Endometrial microvascular endothelial cells (primary cell): ENCODE data around the gene NISCH. TPM values are rescaled to one million over a fixed set of nuclear protein-coding genes. Genes with fewer than 3 reads are reported as not detected.

Experiments
- in situ Hi-C: cut with HindIII; loops from 2 replicates; pipeline ENCODE4 v1.10.0; 2017; ENCODE audit warnings: low sequenced_read_pairs, low pct_unique_long_range_greater_than_20kb; ENCODE audit errors: inconsistent ontology term
- total RNA-seq: library from RNA; depleted of rRNA; stranded (reverse); fragments of >200 nt; gene quantifications from one replicate; pipeline ENCODE4 v1.2.3, GENCODE V29; 2015; ENCODE audit errors: inconsistent ontology term

NISCH gene
- 30.7 TPM for total RNA-seq

DNA sequence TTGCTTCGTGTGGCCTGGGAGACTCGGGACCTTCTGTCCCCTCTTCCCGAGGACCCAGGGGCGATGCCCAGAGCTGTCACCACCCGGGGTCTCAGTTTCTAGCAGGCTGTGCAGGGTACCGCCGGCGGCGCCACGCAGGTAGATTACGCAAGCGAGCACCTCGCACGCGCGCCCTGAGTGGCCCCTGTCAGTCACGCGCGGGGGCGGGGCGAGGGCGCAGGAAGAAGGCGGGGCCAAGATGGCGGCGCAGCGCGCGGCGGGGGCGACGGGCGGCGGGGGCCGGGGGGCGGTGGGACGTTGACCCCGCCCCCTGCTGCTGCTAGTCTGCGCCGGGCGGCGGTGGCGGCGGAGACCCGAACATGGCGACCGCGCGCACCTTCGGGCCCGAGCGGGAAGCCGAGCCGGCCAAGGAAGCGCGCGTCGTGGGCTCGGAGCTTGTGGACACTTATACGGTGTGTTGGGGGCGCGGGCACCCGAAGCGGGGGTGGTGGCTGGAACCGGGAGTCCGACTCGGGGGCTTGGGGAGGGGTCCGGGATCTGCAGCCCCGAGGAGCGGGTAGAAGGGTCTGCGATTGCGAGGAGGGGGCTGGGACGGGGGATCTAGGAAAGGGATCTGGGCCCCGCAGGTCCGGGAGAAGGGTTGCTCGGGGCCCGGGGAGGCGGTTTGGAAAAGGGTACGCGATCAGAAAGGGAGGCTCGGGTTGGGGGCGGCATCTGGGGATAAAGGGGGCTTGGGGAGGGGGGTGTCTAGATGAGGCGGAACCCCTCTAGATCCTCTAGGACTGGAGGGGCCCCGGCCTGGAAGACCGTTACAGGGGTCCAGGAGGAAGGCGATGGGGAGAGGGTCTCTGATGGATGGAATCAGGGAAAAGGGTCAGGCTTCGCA, at the start of gene NISCH:
NISCH (plus strand) TSS at position 322 of the 886 bp plus-strand sequence; CDS start at position 360, 38 bp downstream.
- in situ Hi-C loops: loop anchor here (25.0 kb wide), 1 partner anchor 107 kb away; no protein-coding TSS in a partner anchor

DNA sequence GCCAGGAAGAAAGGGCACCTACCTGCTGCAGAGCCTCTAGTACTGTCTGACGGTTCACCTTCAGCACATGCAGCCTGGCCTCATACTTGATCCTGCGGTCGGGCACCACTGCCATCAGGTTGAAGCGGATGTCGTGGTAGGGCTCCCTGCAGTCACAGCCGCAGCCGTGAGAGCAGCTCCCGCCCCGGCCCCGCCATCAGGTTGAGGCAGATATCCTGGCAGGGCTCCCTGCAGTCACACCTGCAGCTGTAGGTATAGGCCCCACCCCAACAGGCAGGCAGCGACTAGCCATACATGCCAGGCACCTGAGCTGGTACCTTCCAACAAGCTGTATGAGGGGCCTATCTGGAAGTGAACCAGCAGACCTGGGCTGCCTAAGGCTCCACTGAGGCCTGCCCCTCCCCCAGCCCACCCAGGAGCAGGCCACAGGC, 49.2 kb upstream of the NISCH start:
- in situ Hi-C loops: no loop called here

DNA sequence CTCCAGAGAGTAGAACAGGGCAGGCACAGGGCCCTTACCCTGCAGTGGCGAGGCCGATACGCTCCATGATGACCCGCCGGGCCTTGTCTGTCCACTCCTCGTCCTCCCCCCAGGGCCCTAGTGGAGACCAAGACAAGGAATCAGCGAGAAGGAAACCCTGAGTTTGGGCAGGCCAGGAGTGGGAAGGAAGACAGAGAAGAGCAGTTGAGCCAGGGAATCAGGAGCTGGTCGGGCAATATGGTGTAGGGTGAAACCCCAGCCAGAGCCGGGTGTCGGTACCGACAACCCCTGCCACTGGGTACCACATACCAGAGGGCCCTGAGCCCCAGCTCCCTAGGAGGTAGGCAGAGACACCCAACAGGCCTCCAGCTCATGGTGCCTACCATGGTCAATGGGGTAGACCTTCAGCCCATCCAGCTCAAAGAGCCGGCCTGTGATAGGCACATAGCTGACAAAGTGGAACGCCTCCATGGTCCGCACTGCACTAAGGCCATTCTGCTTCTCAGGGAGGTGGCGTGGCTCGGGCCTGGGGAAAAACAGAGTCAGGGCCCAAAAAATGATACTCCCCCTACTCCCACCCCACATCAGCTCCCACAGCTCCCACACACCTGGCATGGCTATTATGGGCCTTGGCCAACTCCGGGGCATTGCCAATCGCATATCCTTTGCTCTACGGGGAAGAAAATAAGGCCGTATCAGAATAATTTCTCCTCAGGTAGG, 48.5 kb upstream of the NISCH start:
- in situ Hi-C loops: no loop called here

GRCh38 chr3:52407779-52408178, 47.6 kb upstream of the NISCH start:
- in situ Hi-C loops: no loop called here

- in situ Hi-C loops: no loop called here
These were observed 46.9 kb upstream of the NISCH start for GRCh38 chr3:52408466-52408865.

DNA sequence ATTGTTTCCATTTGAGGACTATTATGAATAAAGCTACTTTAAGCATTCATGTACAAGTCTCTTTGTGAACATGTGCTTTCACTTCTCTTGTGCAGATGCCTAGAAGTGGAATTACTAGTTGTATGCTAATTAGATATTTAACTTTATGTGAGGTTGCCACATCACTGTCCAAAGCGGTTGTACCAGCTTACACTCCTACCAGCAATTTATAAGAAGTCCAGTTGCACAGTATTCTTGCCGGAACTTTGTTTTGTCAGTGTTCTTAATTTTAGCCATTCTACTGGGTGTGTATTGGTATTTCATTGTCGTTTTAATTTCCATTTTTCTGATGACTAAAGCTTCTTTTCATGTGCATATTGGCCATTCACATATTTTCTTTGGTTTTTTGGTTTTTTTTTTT, 39.6 kb upstream of the NISCH start:
- in situ Hi-C loops: no loop called here

DNA sequence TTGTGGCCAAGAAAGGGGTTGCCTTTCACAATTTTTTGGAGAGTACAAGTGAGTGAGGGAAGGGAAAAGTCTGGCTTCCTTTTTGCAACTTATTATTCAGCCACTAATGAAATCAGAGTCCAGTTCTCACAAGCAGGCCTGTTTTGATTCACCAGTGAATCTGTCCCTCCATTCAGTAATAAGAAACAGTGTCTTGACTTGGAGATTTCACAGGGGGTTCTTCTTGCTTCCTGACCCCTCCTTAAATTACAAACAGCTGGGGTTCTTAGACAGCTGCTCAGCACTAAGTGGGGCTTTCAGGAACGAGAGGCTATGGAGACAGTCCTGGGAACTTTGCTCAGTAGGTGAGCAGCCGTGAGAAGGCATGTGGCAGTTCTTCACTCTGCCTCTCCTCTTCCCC, 35.0 kb upstream of the NISCH start:
- in situ Hi-C loops: no loop called here

- in situ Hi-C loops: no loop called here
These were observed 32.7 kb upstream of the NISCH start for GRCh38 chr3:52422669-52423068.

DNA sequence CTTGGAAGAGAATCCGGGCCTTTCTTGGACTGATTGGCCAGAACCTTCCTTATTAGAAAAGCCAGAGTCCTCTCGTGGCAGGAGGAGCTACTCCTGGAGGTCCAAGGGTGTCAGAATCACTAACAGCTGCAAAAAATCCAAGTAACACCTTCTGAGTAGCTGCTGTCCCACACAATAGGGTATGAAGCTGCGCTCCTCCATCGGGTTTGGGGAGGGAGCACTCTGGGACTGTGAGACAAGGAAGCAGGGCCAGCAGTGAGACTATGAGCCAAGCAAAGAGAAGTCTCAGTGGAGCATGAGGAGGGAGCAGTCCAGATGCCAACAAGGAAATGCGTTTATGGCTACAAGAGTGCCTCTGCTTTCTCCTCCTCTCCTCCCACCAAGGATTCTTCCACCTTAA, 32.2 kb upstream of the NISCH start:
- in situ Hi-C loops: no loop called here

DNA sequence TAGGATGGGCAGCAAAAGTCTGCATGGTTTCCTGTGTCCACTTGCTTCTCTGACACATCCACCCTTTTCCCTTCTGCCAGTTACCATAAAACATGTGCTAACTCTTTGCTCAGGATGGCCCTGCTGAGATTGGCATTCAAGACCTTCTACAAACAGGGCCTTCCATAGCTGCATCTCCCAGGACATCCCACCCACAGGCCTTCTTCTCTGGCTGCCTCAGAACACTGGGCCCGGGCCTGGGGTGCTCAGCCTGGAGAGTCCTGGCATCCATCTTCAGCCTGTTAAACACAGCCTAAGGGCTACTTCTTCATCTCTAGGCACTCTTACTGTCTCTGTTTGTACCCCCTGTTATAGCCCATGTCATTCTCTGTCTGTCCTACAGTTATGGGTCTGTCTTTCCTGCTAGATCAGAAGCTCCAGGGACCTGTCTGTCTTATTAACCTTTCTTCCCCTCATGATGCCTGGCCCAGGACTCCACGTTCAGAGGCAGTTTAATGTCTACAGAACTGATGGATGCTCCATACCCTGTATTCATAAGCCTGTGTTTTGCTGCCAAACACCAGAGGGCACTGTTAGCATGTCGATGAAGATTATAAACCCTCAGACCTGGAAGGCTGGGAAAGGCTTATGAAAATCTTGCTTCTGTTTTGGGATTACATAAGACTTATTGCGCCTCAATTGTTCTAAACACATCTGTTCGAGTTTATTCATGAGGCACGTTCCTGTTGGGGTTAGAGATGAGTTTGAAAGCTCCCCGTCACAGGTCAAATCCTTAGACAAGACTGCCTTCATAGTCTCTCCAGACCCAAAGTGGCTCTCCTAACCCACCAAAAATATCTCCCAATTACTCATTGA, 27.0 kb upstream of the NISCH start:
- in situ Hi-C loops: no loop called here

- in situ Hi-C loops: no loop called here
These were observed 26.4 kb upstream of the NISCH start for GRCh38 chr3:52429031-52429430.

DNA sequence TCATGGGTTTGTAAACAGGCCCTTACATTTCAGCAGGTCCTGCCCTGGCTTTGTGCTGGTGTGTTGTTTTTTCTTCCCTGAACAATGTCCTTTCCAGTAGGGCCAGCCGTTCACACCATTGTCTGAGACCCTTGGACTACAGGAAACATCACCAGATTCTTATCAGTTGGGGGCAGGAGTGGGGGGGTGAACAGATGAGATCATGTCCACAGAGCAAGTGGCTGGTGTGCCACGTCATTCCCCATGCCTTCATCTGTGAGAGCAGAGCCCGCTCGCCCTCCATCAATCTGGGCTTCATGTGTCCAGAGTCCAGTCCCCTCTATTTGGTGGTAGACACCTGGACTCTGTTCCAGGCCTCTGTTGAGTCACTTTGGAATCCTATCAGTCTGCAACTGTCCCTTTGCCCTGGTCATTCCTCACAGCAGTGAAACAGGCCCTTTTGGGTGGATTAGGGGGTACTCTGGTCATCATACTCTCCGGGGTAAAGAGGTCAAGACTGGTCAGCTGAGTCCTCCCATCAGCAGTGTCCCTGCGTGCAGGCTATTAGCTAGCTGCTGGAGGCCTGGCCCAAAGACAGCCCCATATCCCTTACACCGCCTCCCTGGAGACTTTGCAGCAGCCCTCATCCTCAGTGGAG, 25.5 kb upstream of the NISCH start:
- in situ Hi-C loops: no loop called here

GRCh38 chr3:52430416-52430810, 25.0 kb upstream of the NISCH start:
- in situ Hi-C loops: no loop called here

DNA sequence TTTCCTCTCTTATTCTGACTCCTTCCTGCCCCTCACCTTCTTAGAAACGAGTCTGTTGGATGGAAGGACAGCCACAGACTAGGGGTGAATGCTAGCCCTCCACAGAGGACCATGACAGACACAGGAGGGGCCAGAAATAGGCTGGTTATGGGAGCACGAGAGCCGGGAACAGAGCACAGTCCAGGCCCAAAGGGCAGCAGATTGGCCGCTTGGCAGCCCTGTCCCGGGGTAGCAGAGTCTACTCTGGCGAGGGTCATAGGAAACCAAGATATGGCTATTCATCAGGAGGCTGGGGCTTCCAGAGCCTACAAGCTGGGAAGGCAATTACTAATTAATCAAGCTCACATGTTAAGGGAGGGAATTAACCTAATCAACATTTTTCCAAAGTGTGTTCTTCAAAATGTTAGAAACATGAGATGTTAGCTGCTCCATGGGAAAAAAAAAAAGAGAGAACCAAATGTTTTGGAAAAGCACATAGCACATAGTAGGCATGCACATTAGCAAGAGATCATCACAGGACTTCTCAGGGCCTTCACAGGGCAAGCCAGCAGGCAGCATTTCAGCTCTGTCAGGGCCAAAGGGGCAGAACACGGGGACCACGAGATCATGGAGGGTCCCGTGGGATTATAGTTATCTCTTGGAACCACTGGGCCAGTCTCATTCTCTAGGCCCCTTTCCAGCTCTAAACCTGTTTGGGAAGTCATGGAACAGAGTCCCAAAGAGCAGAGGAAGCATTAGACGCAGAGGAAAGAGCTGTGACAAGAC, 23.8 kb upstream of the NISCH start:
- in situ Hi-C loops: no loop called here

DNA sequence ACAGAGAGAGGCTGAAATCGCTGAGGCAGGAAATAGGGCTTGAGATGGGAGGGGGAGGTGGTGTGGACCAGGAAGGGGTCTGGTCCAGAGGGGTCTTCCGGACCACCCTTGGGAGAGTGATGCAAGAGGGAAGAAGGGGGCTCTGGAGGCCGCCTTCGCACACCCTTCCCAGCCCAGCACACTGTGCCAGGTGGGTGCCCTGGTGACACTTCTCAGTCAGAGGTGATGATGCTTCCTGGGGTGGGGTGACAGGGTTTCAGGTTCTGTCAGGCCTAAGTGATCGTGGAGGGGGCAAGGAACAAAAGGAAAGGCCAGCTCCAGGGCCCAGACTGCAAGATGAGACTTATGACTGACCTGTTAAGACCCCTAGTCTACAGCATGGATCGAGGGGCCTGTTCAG, 23.2 kb upstream of the NISCH start:
- in situ Hi-C loops: no loop called here

DNA sequence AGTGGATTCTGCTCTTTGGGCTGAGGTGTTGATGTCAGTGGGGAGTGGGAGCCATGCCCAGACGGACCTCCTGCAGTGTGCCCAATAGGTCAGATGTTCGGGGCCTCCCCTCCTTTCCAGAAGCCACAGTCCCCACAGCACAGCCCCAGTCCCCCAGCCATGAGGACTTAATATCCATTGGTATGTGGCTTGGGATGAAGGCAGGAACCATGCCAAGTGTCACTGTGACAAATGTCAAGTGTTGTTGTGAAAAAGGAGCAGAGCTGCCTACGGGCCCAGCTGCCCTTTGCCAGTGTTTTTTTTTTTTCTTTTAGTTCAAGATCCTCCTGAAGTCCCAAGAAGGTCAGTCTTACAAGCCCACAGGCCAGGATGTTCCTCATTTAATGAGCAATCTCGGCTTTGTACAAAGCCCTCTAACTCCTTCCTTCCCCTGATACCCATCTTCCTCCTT, 22.7 kb upstream of the NISCH start:
- in situ Hi-C loops: no loop called here

- in situ Hi-C loops: no loop called here
These were observed 21.9 kb upstream of the NISCH start for GRCh38 chr3:52433328-52433995.
